Upper lobe of right lung (tissue), 1 donor: ENCODE measurements around the gene PCCA. TPM values are rescaled to one million over a fixed set of nuclear protein-coding genes. Genes with fewer than 3 reads are reported as not detected.
"Not testable (repeated sequence)": the region's sequence is repeated elsewhere in the genome, so short reads cannot be mapped to it uniquely, and the experiment has no call there.

Source experiments
- ATAC-seq: fragments of 200-7000 bp; cut with Tn5 transposase; one replicate; pipeline ENCODE4 v1.9.1; 2020; ENCODE audit warnings: mild to moderate bottlenecking, moderate library complexity
- DNase-seq: peaks from one replicate; pipeline ENCODE4 v3.0.0-alpha.2; 2020
- H3K27ac ChIP-seq: fragments of 200-600 bp; one replicate; pipeline ENCODE4 v1.8.0; 2022
- H3K27me3 ChIP-seq: fragments of 200-600 bp; one replicate; pipeline ENCODE4 v1.8.0; 2022; ENCODE audit warnings: mild to moderate bottlenecking
- H3K36me3 ChIP-seq: fragments of 200-600 bp; one replicate; pipeline ENCODE4 v1.8.0; 2022
- H3K4me1 ChIP-seq: fragments of 200-600 bp; one replicate; pipeline ENCODE4 v1.8.0; 2022
- H3K4me3 ChIP-seq: fragments of 200-600 bp; one replicate; pipeline ENCODE4 v1.8.0; 2022; ENCODE audit warnings: mild to moderate bottlenecking
- H3K9me3 ChIP-seq: fragments of 200-600 bp; one replicate; pipeline ENCODE4 v1.8.0; 2022
- intact Hi-C: fragments of 100-400 bp; cut with DNase I; formaldehyde crosslinking; loops from one replicate; pipeline ENCODE4 v1.11.0; 2022
- total RNA-seq: library from RNA; stranded (reverse); fragmentation: NEBNext Ultra II Directional; extraction: Animal tissue kit (Norgen Biotek cat#: 25700); gene quantifications from one replicate; pipeline ENCODE4 v1.2.1, GENCODE V29; 2021
- TF ChIP-seq, protein P1 (sequence below): fragments of 200-600 bp; IDR thresholded peaks from one replicate; pipeline ENCODE4 v1.8.0; 2022; ENCODE audit warnings: antibody characterized with exemption
- donor health status: DM: no; HTN: yes; CAD: no; lungs with severe emphysema.

Gene PCCA
- total RNA-seq, 1 donor from 2014 or later = 34.7 TPM

DNA sequence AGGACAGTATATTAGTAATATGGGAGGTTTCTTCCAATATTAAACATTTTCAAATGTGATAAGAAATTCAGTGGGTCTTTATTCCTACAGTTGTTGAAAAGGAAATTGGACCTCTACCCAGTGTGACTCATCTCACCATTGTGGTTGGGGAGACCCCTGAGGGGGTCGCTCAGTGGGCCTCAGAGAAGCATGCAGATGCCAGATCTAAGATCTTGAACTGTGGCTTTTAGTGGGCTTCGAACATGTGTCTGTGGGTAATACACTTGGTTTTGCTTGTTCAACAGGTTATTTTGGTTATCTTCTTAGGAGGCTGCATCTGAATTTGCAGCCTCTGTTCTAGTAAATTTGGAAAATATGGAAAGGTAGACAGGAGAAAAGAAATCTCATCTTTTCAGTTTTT lies 132.3 kb downstream of the PCCA start:
- H3K27ac ChIP-seq = no peak overlapping the region
- TF ChIP-seq, protein P1, sequence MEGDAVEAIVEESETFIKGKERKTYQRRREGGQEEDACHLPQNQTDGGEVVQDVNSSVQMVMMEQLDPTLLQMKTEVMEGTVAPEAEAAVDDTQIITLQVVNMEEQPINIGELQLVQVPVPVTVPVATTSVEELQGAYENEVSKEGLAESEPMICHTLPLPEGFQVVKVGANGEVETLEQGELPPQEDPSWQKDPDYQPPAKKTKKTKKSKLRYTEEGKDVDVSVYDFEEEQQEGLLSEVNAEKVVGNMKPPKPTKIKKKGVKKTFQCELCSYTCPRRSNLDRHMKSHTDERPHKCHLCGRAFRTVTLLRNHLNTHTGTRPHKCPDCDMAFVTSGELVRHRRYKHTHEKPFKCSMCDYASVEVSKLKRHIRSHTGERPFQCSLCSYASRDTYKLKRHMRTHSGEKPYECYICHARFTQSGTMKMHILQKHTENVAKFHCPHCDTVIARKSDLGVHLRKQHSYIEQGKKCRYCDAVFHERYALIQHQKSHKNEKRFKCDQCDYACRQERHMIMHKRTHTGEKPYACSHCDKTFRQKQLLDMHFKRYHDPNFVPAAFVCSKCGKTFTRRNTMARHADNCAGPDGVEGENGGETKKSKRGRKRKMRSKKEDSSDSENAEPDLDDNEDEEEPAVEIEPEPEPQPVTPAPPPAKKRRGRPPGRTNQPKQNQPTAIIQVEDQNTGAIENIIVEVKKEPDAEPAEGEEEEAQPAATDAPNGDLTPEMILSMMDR = no peak
- H3K27me3 ChIP-seq = no peaks in the 10 kb centered on the region
- intact Hi-C loops = no loop called here
- DNase-seq = no peak
- no peak for ATAC-seq
- no peak overlapping the region for H3K4me3 ChIP-seq
- H3K4me1 ChIP-seq = no peaks in the 10 kb centered on the region
- H3K36me3 ChIP-seq = no peaks in the 10 kb centered on the region
- no peaks in the 10 kb centered on the region for H3K9me3 ChIP-seq

DNA sequence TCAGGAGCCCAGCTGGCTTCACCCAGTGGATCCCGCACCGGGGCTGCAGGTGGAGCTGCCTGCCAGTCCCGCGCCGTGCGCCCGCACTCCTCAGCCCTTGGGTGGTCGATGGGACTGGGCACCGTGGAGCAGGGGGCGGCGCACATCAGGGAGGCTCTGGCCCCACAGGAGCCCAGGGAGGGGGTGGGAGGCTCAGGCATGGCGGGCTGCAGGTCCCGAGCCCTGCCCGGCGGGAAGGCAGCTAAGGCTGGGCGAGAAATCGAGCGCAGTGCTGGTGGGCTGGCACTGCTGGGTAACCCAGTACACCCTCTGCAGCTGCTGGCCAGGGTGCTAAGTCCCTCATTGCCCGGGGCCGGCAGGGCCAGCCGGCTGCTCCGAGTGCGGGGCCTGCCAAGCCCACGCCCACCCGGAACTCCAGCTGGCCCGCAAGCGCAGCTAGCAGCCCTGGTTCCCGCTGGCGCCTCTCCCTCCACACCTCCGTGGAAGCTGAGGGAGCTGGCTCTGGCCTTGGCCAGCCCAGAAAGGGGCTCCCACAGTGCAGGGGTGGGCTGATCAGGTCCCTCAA lies 135.2 kb downstream of the PCCA start:
- H3K4me1 ChIP-seq, intact Hi-C loops, H3K27ac ChIP-seq, H3K27me3 ChIP-seq, ATAC-seq, H3K9me3 ChIP-seq, H3K36me3 ChIP-seq, DNase-seq, H3K4me3 ChIP-seq: not testable (repeated sequence)

GRCh38 chr13:100229603-100230002 lies 140.7 kb downstream of the PCCA start:
- TF ChIP-seq, protein P1 = no peak
- peaks cover 11% of the 10 kb centered on the region for H3K4me1 ChIP-seq
- intact Hi-C loops = no loop called here
- ATAC-seq (no peak), DNase-seq (no peak)
- no peak overlapping the region for H3K27ac ChIP-seq
- no peaks in the 10 kb centered on the region for H3K36me3 ChIP-seq
- no peaks in the 10 kb centered on the region for H3K9me3 ChIP-seq
- H3K4me3 ChIP-seq = no peak overlapping the region
- H3K27me3 ChIP-seq = no peaks in the 10 kb centered on the region

DNA sequence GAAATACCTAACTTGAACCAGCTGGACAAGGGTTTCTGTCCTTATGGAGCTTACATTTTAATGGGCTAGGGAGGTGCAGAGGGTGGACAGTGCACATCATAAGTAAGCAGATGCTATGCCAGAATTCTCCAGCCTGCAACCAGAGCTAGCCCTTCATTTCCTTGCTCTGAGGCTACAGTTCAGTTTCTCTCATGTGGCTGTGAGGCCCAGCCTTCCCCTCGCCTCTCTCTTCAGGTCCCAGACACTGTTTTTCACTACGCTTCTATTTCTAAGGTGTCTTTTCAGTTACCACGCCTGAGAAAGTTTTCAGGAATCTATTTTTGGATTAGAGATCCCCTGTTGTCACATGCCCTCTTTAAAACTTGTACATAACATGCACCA lies 141.9 kb downstream of the PCCA start:
- H3K4me1 ChIP-seq = peaks cover 11% of the 10 kb centered on the region

GRCh38 chr13:100231176-100231575 lies 142.3 kb downstream of the PCCA start:
- Histone ChIP-seq H3K4me1 (peaks cover 11% of the 10 kb centered on the region), H3K27me3 (no peaks in the 10 kb centered on the region), H3K27ac (no peak overlapping the region), H3K36me3 (no peaks in the 10 kb centered on the region), H3K4me3 (no peak overlapping the region), H3K9me3 (no peaks in the 10 kb centered on the region)
- TF ChIP-seq, protein P1 = no peak
- DNase-seq = no peak
- no peak for ATAC-seq
- intact Hi-C loops = no loop called here

More for the DNA sequence above, 141.9 kb downstream of the PCCA start:
- intact Hi-C loops = no loop called here
- H3K27me3 ChIP-seq = no peaks in the 10 kb centered on the region
- no peak overlapping the region for H3K27ac ChIP-seq
- ATAC-seq = no peak
- no peaks in the 10 kb centered on the region for H3K9me3 ChIP-seq
- no peak for DNase-seq
- no peak overlapping the region for H3K4me3 ChIP-seq
- TF ChIP-seq, protein P1 = no peak
- no peaks in the 10 kb centered on the region for H3K36me3 ChIP-seq

GRCh38 chr13:100234006-100234405 lies 145.1 kb downstream of the PCCA start:
- H3K36me3 ChIP-seq = no peaks in the 10 kb centered on the region
- H3K4me3 ChIP-seq = no peak overlapping the region
- no peak overlapping the region for H3K27ac ChIP-seq
- ATAC-seq (no peak), DNase-seq (no peak)
- intact Hi-C loops = no loop called here
- H3K27me3 ChIP-seq = no peaks in the 10 kb centered on the region
- no peaks in the 10 kb centered on the region for H3K9me3 ChIP-seq
- peaks cover 11% of the 10 kb centered on the region for H3K4me1 ChIP-seq
- TF ChIP-seq, protein P1 = no peak
